ENCODE measurements around the gene GTF3C6.
"Not testable (repeated sequence)": the region's sequence is repeated elsewhere in the genome, so short reads cannot be mapped to it uniquely, and the experiment has no call there.

GTF3C6 gene

GRCh38 chr6:111013144-111013915 lies 54.8 kb downstream of the GTF3C6 start:
- DNase-seq (ENCODE audit: low spot score) = no peak

GRCh38 chr6:111015389-111016124 lies 57.1 kb downstream of the GTF3C6 start:
- no peak for DNase-seq (ENCODE audit: low spot score)
- TF ChIP-seq CTCF (IDR thresholded peaks at IDR 0.05; ENCODE audit: extremely low read depth, insufficient read depth, missing control alignments) = no peak
- in situ Hi-C loops (cut with MboI; ENCODE audit: low pct_unique_long_range_greater_than_20kb, low sequenced_read_pairs, unreplicated experiment) = no loop called here

More at GRCh38 chr6:111013144-111013915, 54.8 kb downstream of the GTF3C6 start:
- no peak for TF ChIP-seq CTCF (IDR thresholded peaks at IDR 0.05; ENCODE audit: extremely low read depth, insufficient read depth, missing control alignments)
- in situ Hi-C loops (cut with MboI; ENCODE audit: low pct_unique_long_range_greater_than_20kb, low sequenced_read_pairs, unreplicated experiment) = no loop called here

- DNase-seq (ENCODE audit: low spot score); in situ Hi-C loops (cut with MboI; ENCODE audit: low pct_unique_long_range_greater_than_20kb, low sequenced_read_pairs, unreplicated experiment): not testable (repeated sequence)
Observed at GRCh38 chr6:111017241-111017640, 58.7 kb downstream of the GTF3C6 start.
